HG03460 (cell line): Measurements from ENCODE around the gene IRAK4.

Experiments
- ATAC-seq: cut with Tn5 transposase; IDR thresholded peaks from one replicate; pipeline ENCODE4 v1.9.1; 2021; ENCODE audit not compliant: unreplicated experiment

The IRAK4 gene

GRCh38 chr12:43764528-43764927, 5.8 kb downstream of the IRAK4 start:
- ATAC-seq: no peak

DNA sequence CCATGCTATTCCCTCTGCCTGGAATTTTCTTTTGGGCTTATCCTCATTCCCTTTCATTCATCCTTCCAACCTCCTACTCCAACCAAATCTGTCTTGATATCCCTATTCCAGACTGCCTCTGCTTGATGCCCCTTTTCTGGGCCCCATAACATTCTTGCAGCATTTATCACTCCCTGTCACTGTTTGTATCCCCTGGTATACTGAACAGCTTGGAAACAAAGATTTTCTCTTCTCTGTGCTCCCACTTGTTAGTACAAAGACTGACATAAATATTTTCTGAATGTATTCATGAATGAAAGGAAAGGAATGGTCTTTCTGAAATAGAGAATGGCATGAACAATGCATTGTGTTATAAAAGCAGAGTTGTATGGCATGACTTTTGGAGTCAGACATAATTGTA, 7.5 kb downstream of the IRAK4 start:
- no peak for ATAC-seq

GRCh38 chr12:43776498-43776897, 17.7 kb downstream of the IRAK4 start:
- ATAC-seq: no peak

DNA sequence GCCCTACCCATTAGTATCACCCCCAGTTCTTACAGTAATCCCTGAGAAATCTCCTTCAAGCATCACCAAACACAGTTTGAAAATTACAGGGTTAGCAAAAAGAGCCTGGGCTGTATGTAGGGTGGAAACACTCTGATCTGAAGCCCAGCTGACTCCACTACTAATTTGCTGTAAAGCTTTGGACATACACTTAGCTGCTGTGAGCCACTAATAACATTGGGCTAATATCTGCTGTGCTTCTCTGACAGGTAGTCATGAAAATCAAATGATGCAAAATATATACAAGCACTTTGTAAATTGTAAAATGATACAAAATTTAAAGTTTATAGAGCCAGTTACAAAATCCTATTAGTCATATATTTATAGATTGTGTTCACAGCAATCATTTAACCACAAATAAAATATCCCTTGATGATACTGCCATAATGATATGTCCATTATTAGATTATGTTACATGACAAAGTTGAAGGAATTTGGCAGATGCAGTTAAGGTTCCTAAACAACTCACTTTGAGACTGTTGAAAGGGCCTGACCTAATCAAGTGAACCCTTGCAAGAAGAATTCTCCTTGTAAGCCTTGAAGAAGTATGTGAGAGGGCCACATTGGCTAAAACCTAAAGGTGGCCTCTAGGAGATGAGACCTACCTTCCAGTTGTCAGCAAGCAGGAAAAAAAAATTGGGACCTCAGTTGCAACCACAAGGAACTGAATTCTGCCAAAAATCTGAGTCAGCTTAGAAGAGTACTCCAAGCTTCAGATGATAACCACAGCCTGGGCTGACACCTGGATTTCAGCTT, 28.3 kb downstream of the IRAK4 start:
- ATAC-seq: no peak

- ATAC-seq: peak; percentile 43
These were observed 31.2 kb downstream of the IRAK4 start for GRCh38 chr12:43789941-43790340.

GRCh38 chr12:43795716-43796280, 37.0 kb downstream of the IRAK4 start:
- no peak for ATAC-seq

DNA sequence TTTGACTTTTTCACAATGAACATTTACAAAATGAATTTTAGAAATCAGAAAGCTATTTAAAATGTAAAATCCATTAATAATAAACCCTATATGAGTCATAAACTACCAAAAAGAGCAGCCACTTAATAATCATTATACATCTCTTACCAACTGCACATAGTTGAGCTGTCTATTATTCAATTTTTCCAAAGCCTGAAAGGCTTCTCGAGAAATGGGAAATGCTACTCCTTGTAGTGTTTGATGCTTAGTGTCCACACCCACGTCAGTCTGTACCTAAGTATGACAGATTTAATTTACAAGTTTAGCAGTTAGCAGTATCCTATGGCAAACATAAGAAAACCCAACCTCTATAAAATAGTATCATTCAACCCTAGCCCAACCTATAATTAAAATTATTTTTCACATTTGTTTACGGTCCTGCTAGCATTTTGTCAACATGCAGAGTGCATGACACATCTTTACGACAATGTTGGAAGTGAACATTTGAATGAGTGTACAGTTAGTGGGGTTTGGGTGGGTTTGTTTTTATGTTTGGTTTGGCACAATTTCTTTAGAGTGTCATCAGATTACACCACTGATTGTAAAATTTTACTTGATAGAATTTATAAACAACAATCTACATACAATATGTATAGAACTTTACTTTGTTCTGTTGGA, 38.9 kb downstream of the IRAK4 start:
- ATAC-seq: no peak

- no peak for ATAC-seq
These were observed 46.6 kb downstream of the IRAK4 start for GRCh38 chr12:43805149-43805859.

GRCh38 chr12:43805860-43806736, 47.3 kb downstream of the IRAK4 start, which contains the start of gene TWF1:
TSS of gene TWF1 (minus strand) at chr12:43806317. CDS start at chr12:43806245, 72 bp downstream.
- ATAC-seq: peak; percentile 93

DNA sequence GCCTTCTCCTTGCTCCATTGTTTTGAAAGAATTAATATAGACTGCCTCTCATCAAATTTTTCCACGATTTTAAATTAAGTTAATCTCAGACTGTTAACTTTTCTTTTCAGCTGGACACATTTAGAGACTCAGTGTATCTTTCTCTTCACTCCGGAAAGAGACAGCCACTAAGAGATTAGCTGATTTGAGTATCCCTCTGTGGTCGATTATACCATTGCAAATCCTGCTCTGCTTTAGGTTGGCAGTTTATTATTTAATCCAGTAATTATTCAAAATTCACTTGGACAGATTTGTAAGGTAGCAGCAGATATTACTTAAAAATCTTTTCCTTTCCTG, 48.0 kb downstream of the IRAK4 start:
- ATAC-seq: no peak

DNA sequence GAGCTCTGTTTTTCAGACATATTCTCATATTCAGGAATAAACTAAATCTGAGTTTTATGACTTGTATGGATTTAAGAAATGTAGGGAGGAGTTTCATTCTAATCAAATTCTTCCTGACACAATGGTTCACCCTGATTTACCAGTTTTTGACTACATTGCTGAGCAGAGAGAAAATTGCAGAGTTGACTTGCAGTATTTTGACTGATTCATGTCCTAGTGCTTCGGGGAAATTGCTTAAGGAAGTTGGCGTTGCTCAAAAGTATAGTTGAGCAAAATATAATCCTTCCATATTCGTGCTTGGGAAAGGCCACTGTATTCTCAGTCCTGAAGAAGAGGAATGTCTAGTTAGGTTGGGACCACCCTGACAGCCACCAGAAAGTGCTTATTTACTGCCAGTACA, 48.6 kb downstream of the IRAK4 start:
- no peak for ATAC-seq

DNA sequence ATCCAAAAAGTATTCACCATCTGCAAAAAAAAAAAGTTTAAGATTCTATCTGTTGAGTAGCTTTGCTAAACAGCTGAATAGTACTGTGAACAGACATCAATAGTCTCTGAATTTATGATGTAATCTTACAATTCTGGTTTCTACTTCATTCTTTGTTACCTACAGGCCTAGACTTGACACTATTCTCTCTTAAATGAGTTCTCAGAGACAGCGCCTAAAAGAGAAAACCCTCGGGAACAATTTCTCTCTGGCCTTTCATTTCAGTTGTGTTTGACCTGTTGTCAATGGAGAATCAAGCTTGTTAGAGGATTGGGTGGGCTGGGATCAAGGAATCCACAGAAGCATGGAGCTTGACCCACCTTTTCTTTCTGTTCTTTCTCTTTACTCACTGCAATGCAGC, 53.3 kb downstream of the IRAK4 start:
- ATAC-seq: no peak

DNA sequence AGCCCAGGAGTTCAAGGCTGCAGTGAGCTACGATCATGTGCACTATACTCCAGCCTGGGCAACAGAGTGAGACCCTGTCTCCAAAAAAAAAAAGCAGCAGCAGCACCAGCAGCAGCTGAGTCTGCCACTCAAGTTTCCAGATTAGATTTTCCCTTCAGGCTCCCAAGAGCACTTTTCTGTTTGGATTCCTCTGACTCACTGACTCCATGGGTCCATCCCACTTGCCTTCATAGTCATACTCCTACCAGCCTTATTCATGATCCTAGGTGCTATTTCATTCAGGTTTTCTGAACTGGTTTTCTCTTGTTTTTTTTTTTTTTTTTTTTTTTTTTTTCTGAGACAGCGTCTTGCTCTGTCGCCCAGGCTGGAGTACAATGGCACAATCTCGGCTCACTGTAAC, 54.2 kb downstream of the IRAK4 start:
- ATAC-seq: no peak

DNA sequence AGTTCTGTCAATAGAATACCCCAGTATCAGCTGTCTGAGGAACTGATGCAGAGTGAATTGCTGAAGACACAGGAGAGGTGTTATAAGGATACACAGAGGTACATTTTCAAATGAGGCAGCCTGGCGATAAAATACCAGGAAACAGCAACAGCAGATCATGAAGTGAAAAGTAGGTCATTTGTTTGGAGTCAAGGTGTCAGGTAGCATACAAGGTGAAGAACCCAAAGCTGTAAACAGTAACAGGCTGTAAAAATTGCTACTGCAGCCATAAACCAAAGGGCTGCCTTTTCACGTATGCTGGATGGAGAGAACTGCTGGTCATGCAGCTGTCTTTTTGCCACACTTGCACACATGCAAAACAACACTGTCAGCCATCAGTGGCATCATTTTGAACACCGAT, 56.7 kb downstream of the IRAK4 start:
- ATAC-seq: no peak

GRCh38 chr12:43816168-43816567, 57.4 kb downstream of the IRAK4 start:
- ATAC-seq: no peak

DNA sequence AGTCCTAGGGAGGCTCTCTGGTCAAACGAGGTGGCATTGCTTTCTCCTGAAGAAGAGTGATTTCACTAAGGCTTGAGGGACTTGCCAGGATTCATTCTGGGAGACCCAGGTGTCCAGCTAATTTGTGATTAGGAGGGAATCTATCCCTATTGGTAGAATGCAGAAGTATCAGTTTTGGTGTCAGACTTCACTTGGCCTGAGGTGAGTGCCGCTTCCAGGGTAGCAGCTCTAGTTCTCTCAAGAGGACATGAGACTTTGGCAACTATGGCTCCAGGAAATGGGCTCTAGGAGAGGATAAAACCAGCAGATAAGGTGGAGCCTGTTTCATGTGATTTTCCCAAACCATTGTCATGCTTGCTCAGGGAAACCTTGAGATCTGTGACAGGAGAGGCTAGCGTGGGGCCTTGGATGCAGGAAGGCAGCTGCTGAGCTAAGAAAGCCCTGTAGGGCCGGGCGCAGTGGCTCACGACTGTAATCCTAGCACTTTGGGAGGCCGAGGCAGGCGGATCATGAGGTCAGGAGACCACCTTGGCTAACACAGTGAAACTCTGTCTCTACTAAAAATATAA, 65.5 kb downstream of the IRAK4 start:
- ATAC-seq: no peak

DNA sequence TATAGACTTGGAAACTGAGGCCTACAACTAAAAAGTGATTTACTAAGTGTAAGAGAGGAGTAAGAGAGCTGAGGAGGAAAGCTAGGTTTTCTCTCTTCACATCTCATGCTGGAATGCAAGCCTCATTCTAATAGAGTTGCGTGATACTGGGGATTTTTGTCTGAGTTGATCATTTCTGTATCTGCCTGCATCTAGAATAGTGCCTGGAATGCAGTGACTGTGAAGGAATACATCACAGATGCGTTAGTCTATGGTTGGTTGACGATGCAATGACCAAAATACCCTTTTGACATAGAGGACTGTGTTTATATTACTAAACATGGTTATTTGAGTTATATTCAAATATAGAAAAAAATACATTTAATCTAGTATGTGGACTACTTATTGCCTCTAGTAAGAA, 67.9 kb downstream of the IRAK4 start:
- no peak for ATAC-seq

DNA sequence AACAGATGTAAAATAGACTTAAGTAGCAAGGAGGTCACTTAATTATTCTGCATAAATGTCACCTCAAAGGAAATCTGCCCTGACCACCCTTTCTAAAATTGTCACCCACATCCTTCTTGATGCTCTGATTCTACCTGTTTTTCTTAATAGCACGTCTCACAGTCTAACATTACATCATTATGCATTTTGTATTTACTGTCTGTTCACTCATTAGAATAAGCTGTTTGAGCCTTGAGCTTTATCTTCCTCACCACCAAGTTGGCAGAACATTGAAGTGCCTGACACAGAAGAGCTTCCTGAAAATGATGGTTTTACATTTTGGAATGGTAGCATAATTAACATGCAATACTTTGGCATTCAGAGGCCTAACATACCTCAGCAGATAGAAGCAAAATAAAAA, 68.3 kb downstream of the IRAK4 start:
- ATAC-seq: no peak

GRCh38 chr12:43832463-43833168, 73.9 kb downstream of the IRAK4 start:
- ATAC-seq: no peak

GRCh38 chr12:43835264-43835655, 76.5 kb downstream of the IRAK4 start:
- ATAC-seq: no peak
